HG03571 (cell line): ENCODE measurements around the gene MRI1.

ENCODE experiments used
- ATAC-seq: cut with Tn5 transposase; IDR thresholded peaks from one replicate; pipeline ENCODE4 v1.9.1; 2021; ENCODE audit not compliant: unreplicated experiment

The MRI1 gene

DNA sequence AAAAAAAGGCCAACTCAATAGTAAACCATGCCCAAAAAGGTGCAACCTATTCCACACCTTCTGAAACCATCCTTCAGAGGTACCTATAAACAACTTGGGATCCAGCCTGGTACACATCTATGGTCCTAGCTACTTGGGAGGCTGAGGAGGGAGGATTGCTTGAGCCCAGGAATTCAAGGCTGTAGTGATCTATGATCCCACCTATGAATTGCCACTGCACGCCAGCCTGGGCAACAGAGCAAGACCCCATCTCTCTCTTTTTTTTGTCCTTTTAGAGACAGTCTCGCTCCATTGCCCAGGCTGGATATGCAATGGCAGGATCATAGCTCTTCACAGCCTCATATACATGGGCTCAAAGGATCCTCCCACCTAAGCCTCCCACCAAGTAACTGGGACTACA, 57.0 kb downstream of the MRI1 start:
- ATAC-seq = no peak

DNA sequence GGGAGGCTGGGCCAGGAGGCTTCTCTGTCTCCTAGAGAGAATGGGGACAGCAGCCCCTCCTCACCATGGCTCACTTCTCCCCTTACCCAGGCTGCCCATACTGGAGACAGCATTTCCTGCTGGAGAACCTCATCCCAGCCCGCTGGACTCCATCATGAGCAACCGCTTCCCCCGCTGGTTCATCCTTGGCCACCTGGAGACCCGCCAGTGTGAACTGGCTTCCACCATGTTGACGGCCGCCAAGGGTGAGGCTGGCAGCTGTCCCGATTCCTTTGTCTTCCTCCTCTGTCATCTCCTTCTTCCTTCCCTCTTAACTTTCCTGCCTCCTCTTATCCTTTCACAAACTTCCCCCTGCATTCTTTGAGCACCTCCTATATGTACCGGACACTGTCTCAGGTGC, 58.9 kb downstream of the MRI1 start:
- no peak for ATAC-seq
